ENCODE measurements around the gene OR4K14. TPM values are rescaled to one million over a fixed set of nuclear protein-coding genes. Genes with fewer than 3 reads are reported as not detected.
"Not testable (repeated sequence)": the region's sequence is repeated elsewhere in the genome, so short reads cannot be mapped to it uniquely, and the experiment has no call there.

Gene OR4K14
- total and polyA plus RNA-seq, 2 donors from 2014 or later = not detected

DNA sequence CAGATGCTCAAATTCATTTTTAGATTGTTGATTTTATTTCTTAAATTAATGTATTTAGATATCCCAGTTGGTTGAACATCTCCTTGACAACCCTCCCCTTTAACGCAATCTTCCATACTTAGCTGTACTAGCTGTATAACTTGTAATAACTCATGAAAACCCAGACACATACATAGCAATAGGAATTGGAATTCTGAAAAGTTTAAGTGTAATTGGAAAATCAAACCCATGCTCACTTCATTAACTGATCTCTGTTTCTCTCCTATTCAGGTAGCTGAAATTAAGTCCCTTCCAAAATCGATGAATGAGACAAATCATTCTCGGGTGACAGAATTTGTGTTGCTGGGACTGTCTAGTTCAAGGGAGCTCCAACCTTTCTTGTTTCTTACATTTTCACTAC, 43.8 kb downstream of the OR4K14 start, which contains the start of gene OR4K15:
Gene OR4K15 (plus strand): TSS at position 301 of the 400 bp plus-strand sequence. CDS start 0 bp downstream, at position 301.
- H3K36me3 ChIP-seq (ENCODE audit: control insufficient read depth in 2 of 3, insufficient read depth in 3 of 3, low read length in 3 of 3) = no peaks in the 10 kb centered on the region
- DNase-seq (no peak), FAIRE-seq (no peak)
- H3K27ac ChIP-seq (ENCODE audit: low read depth in 2 of 2, low read length in 2 of 2) = no peak within 1 kb of the TSS
- intact Hi-C loops (cut with DNase I) = no loop called here
- TF ChIP-seq, protein P1, sequence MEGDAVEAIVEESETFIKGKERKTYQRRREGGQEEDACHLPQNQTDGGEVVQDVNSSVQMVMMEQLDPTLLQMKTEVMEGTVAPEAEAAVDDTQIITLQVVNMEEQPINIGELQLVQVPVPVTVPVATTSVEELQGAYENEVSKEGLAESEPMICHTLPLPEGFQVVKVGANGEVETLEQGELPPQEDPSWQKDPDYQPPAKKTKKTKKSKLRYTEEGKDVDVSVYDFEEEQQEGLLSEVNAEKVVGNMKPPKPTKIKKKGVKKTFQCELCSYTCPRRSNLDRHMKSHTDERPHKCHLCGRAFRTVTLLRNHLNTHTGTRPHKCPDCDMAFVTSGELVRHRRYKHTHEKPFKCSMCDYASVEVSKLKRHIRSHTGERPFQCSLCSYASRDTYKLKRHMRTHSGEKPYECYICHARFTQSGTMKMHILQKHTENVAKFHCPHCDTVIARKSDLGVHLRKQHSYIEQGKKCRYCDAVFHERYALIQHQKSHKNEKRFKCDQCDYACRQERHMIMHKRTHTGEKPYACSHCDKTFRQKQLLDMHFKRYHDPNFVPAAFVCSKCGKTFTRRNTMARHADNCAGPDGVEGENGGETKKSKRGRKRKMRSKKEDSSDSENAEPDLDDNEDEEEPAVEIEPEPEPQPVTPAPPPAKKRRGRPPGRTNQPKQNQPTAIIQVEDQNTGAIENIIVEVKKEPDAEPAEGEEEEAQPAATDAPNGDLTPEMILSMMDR (IDR thresholded peaks at IDR 0.05; ENCODE audit: borderline replicate concordance, extremely low read depth, insufficient read depth) = no peak
- H3K4me3 ChIP-seq (ENCODE audit: low read length in 3 of 3) = no peak within 1 kb of the TSS
- no peaks in the 10 kb centered on the region for H3K27me3 ChIP-seq (ENCODE audit: control insufficient read depth, insufficient read depth, low read length)
- H3K9me3 ChIP-seq (ENCODE audit: control insufficient read depth in 2 of 3, insufficient read depth in 1 of 3, low read length in 3 of 3) = no peaks in the 10 kb centered on the region
- no peaks in the 10 kb centered on the region for H3K4me1 ChIP-seq (ENCODE audit: control insufficient read depth in 2 of 3, insufficient read depth in 2 of 3, low read depth in 1 of 3, low read length in 3 of 3)
- no peak within 1 kb of the TSS for H3K9ac ChIP-seq (ENCODE audit: low read length in 3 of 3)

DNA sequence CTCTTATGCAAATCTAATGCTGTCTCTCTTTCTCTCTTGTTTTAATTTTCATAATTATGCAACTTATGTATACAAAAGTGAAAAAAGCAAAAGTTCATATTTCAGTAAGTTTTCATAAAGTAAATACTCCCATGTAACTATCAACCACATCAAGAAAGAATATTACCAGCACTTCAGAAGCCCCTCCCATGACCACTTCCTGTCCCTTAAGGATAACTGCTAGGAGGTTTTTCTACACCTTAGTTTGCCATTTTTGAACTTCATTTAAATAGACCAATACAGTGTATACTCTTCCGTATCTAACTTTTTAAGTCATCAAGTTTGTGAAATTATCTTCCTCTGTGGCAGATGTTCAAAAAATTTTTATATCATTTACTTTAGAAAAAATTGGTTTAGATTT, 44.3 kb downstream of the OR4K14 start:
- H3K36me3 ChIP-seq (ENCODE audit: control insufficient read depth in 2 of 3, insufficient read depth in 3 of 3, low read length in 3 of 3) = no peaks in the 10 kb centered on the region
- no peak overlapping the region for H3K9ac ChIP-seq (ENCODE audit: low read length in 3 of 3)
- intact Hi-C loops (cut with DNase I) = no loop called here
- H3K4me3 ChIP-seq (ENCODE audit: low read length in 3 of 3) = no peak overlapping the region
- H3K27me3 ChIP-seq (ENCODE audit: control insufficient read depth, insufficient read depth, low read length) = no peaks in the 10 kb centered on the region
- H3K9me3 ChIP-seq (ENCODE audit: control insufficient read depth in 2 of 3, insufficient read depth in 1 of 3, low read length in 3 of 3) = no peaks in the 10 kb centered on the region
- DNase-seq (no peak), FAIRE-seq (no peak)
- H3K4me1 ChIP-seq (ENCODE audit: control insufficient read depth in 2 of 3, insufficient read depth in 2 of 3, low read depth in 1 of 3, low read length in 3 of 3) = no peaks in the 10 kb centered on the region
- TF ChIP-seq, protein P1 (IDR thresholded peaks at IDR 0.05; ENCODE audit: borderline replicate concordance, extremely low read depth, insufficient read depth) = no peak
- H3K27ac ChIP-seq (ENCODE audit: low read depth in 2 of 2, low read length in 2 of 2) = no peak overlapping the region

DNA sequence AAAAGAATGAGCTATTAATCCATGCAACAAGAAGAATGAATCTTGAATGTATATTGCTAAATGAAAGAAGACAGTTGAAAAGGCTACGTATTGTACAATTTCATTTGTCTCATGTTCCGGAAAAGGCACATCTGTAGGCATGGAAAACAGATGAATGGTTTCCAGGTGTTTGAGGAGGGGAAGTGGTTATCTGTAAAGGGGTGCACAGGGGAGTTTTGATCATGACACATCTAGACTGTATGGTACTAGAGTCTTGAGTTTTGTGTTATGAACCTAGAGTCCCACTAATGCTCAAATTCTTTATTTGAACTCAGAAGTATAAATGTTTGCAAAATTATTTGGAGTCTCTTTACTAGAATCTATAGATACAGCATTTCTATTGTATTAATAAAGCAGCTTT, 49.4 kb downstream of the OR4K14 start:
- H3K27me3 ChIP-seq (ENCODE audit: control insufficient read depth, insufficient read depth, low read length); H3K36me3 ChIP-seq (ENCODE audit: control insufficient read depth in 2 of 3, insufficient read depth in 3 of 3, low read length in 3 of 3); H3K4me3 ChIP-seq (ENCODE audit: low read length in 3 of 3); intact Hi-C loops (cut with DNase I); H3K9ac ChIP-seq (ENCODE audit: low read length in 3 of 3); H3K4me1 ChIP-seq (ENCODE audit: control insufficient read depth in 2 of 3, insufficient read depth in 2 of 3, low read depth in 1 of 3, low read length in 3 of 3); DNase-seq; H3K9me3 ChIP-seq (ENCODE audit: control insufficient read depth in 2 of 3, insufficient read depth in 1 of 3, low read length in 3 of 3); H3K27ac ChIP-seq (ENCODE audit: low read depth in 2 of 2, low read length in 2 of 2); FAIRE-seq: not testable (repeated sequence)

Other genes starting within 250 kb of the OR4K14 start
- gene OR4M1, start 245.8 kb downstream of the OR4K14 start, total RNA-seq = not detected
- gene OR4M1, start 245.8 kb downstream of the OR4K14 start, polyA plus RNA-seq (ENCODE audit: insufficient read depth, low read depth, low replicate concordance) = not detected
- gene OR4N2, start 215.5 kb downstream of the OR4K14 start, total RNA-seq = not detected
- not detected for gene OR4N2, start 215.5 kb downstream of the OR4K14 start, polyA plus RNA-seq (ENCODE audit: insufficient read depth, low read depth, low replicate concordance)
- not detected for gene OR4K2, start 144.2 kb downstream of the OR4K14 start, total RNA-seq
- not detected for gene OR4K2, start 144.2 kb downstream of the OR4K14 start, polyA plus RNA-seq (ENCODE audit: insufficient read depth, low read depth, low replicate concordance)
- not detected for gene OR4K5, start 98.7 kb downstream of the OR4K14 start, total RNA-seq
- not detected for gene OR4K5, start 98.7 kb downstream of the OR4K14 start, polyA plus RNA-seq (ENCODE audit: insufficient read depth, low read depth, low replicate concordance)
- gene OR4K1, start 88.4 kb downstream of the OR4K14 start, total RNA-seq = not detected
- gene OR4K1, start 88.4 kb downstream of the OR4K14 start, polyA plus RNA-seq (ENCODE audit: insufficient read depth, low read depth, low replicate concordance) = not detected
- not detected for gene OR4K15, start 43.7 kb downstream of the OR4K14 start, total RNA-seq
- gene OR4K15, start 43.7 kb downstream of the OR4K14 start, polyA plus RNA-seq (ENCODE audit: insufficient read depth, low read depth, low replicate concordance) = not detected
- not detected for gene OR4Q2, start 17.1 kb downstream of the OR4K14 start, total RNA-seq
- gene OR4Q2, start 17.1 kb downstream of the OR4K14 start, polyA plus RNA-seq (ENCODE audit: insufficient read depth, low read depth, low replicate concordance) = not detected
- gene OR4K13, start 16.7 kb upstream of the OR4K14 start, total RNA-seq = not detected
- gene OR4K13, start 16.7 kb upstream of the OR4K14 start, polyA plus RNA-seq (ENCODE audit: insufficient read depth, low read depth, low replicate concordance) = not detected
- gene OR4L1, start 40.7 kb upstream of the OR4K14 start, total RNA-seq = not detected
- not detected for gene OR4L1, start 40.7 kb upstream of the OR4K14 start, polyA plus RNA-seq (ENCODE audit: insufficient read depth, low read depth, low replicate concordance)
- gene OR4K17, start 91.4 kb upstream of the OR4K14 start, total RNA-seq = not detected
- not detected for gene OR4K17, start 91.4 kb upstream of the OR4K14 start, polyA plus RNA-seq (ENCODE audit: insufficient read depth, low read depth, low replicate concordance)
- gene OR4N5, start 119.5 kb upstream of the OR4K14 start, total RNA-seq = not detected
- not detected for gene OR4N5, start 119.5 kb upstream of the OR4K14 start, polyA plus RNA-seq (ENCODE audit: insufficient read depth, low read depth, low replicate concordance)
- not detected for gene OR11G2, start 171.6 kb upstream of the OR4K14 start, total RNA-seq
- not detected for gene OR11G2, start 171.6 kb upstream of the OR4K14 start, polyA plus RNA-seq (ENCODE audit: insufficient read depth, low read depth, low replicate concordance)
- not detected for gene OR11H6, start 204.4 kb upstream of the OR4K14 start, total RNA-seq
- not detected for gene OR11H6, start 204.4 kb upstream of the OR4K14 start, polyA plus RNA-seq (ENCODE audit: insufficient read depth, low read depth, low replicate concordance)
- not detected for gene OR11H7, start 209.7 kb upstream of the OR4K14 start, total RNA-seq
- gene OR11H7, start 209.7 kb upstream of the OR4K14 start, polyA plus RNA-seq (ENCODE audit: insufficient read depth, low read depth, low replicate concordance) = not detected
- gene OR11H4, start 220.0 kb upstream of the OR4K14 start, total RNA-seq = not detected
- gene OR11H4, start 220.0 kb upstream of the OR4K14 start, polyA plus RNA-seq (ENCODE audit: insufficient read depth, low read depth, low replicate concordance) = not detected